HUES64 (cell line): Measurements from ENCODE around the gene TK2.

Experiments used
- H3K27ac ChIP-seq: 2 replicates; pipeline ENCODE4 v1.7.0; 2013; ENCODE audit warnings: low read depth, low read length, inconsistent platforms
- H3K27me3 ChIP-seq: 2 replicates; pipeline ENCODE4 v1.6.1; 2013; ENCODE audit warnings: mild to moderate bottlenecking, low read length; ENCODE audit not compliant: insufficient read depth
- H3K36me3 ChIP-seq: 2 replicates; pipeline ENCODE4 v1.6.1; 2013; ENCODE audit warnings: mild to moderate bottlenecking, low read length; ENCODE audit not compliant: insufficient read depth
- H3K4me1 ChIP-seq: 2 replicates; pipeline ENCODE4 v1.6.1; 2013; ENCODE audit warnings: mild to moderate bottlenecking, low read length, moderate library complexity; ENCODE audit not compliant: insufficient read depth
- H3K4me3 ChIP-seq: 2 replicates; pipeline ENCODE4 v1.5.1; 2013; ENCODE audit warnings: mild to moderate bottlenecking, low read length, moderate library complexity
- H3K9ac ChIP-seq: 2 replicates; pipeline ENCODE4 v1.6.1; 2013; ENCODE audit warnings: mild to moderate bottlenecking, low read depth, low read length
- H3K9me3 ChIP-seq: 2 replicates; pipeline ENCODE4 v1.6.1; 2013; ENCODE audit warnings: low read depth, low read length; ENCODE audit not compliant: insufficient read depth
- WGBS: fragments of 150-250, 120-280 bp; methylation state at CpG from one replicate; pipeline ENCODE4 v1.1.7; 2013; ENCODE audit warnings: missing lambda C conversion rate; 5-methylcytosine and 5-hydroxymethylcytosine counted together

The TK2 gene

GRCh38 chr16:66543541-66543940 is 6.4 kb downstream of the TK2 start:
- WGBS = 93% methylated on average over 6 of the region's 6 CpGs
- Histone ChIP-seq H3K27me3 (no peaks in the 10 kb centered on the region), H3K4me3 (no peak overlapping the region), H3K9me3 (no peaks in the 10 kb centered on the region), H3K27ac (no peak overlapping the region), H3K36me3 (no peaks in the 10 kb centered on the region), H3K9ac (no peak overlapping the region), H3K4me1 (peaks cover 11% of the 10 kb centered on the region)

- Histone ChIP-seq H3K27me3 (no peaks in the 10 kb centered on the region), H3K9ac (no peak overlapping the region), H3K36me3 (no peaks in the 10 kb centered on the region), H3K9me3 (no peaks in the 10 kb centered on the region), H3K4me3 (no peak overlapping the region), H3K27ac (no peak overlapping the region), H3K4me1 (peaks cover 11% of the 10 kb centered on the region)
- 73% methylated on average over 3 of the region's 3 CpGs for WGBS
These were observed 7.5 kb downstream of the TK2 start for GRCh38 chr16:66542396-66542795.

- Histone ChIP-seq H3K27me3 (no peaks in the 10 kb centered on the region), H3K36me3 (no peaks in the 10 kb centered on the region), H3K9ac (0 out of 2 replicates have a peak overlapping the region, but pooled peaks have one; percentile 2), H3K4me3 (no peak overlapping the region), H3K4me1 (peaks cover 11% of the 10 kb centered on the region), H3K9me3 (no peaks in the 10 kb centered on the region), H3K27ac (no peak overlapping the region)
- WGBS = 79% methylated on average over 18 of the region's 18 CpGs
These were observed 8.2 kb downstream of the TK2 start for GRCh38 chr16:66541388-66542355.

- Histone ChIP-seq H3K27me3 (no peaks in the 10 kb centered on the region), H3K27ac (no peak overlapping the region)
These were observed 10.1 kb downstream of the TK2 start for GRCh38 chr16:66539623-66540469.

GRCh38 chr16:66538910-66539309 is 11.0 kb downstream of the TK2 start:
- H3K27ac ChIP-seq = no peak overlapping the region
- peaks cover 2% of the 10 kb centered on the region; the same call in 1 of the 2 replicates for H3K36me3 ChIP-seq
- no peaks in the 10 kb centered on the region for H3K27me3 ChIP-seq
- no peak overlapping the region for H3K4me3 ChIP-seq
- 94% methylated on average over 5 of the region's 5 CpGs for WGBS
- H3K9me3 ChIP-seq = no peaks in the 10 kb centered on the region
- no peak overlapping the region for H3K9ac ChIP-seq
- H3K4me1 ChIP-seq = peaks cover 11% of the 10 kb centered on the region

More at GRCh38 chr16:66539623-66540469, 10.1 kb downstream of the TK2 start:
- no peaks in the 10 kb centered on the region for H3K9me3 ChIP-seq
- H3K36me3 ChIP-seq = peaks cover 2% of the 10 kb centered on the region; the same call in 1 of the 2 replicates
- no peak overlapping the region for H3K4me3 ChIP-seq
- H3K4me1 ChIP-seq = peaks cover 11% of the 10 kb centered on the region
- WGBS = 94% methylated on average over 3 of the region's 3 CpGs
- H3K9ac ChIP-seq = no peak overlapping the region

GRCh38 chr16:66537236-66537635 is 12.7 kb downstream of the TK2 start:
- H3K9me3 ChIP-seq = no peaks in the 10 kb centered on the region
- H3K27me3 ChIP-seq = no peaks in the 10 kb centered on the region
- no peak overlapping the region for H3K9ac ChIP-seq
- 96% methylated on average over 2 of the region's 2 CpGs for WGBS
- peaks cover 8% of the 10 kb centered on the region for H3K4me1 ChIP-seq
- H3K36me3 ChIP-seq = peaks cover 2% of the 10 kb centered on the region; the same call in 1 of the 2 replicates
- H3K27ac ChIP-seq = no peak overlapping the region
- no peak overlapping the region for H3K4me3 ChIP-seq

GRCh38 chr16:66536525-66536924 is 13.4 kb downstream of the TK2 start:
- WGBS = 88% methylated on average over 4 of the region's 4 CpGs
- Histone ChIP-seq H3K27ac (no peak overlapping the region), H3K36me3 (peaks cover 2% of the 10 kb centered on the region; the same call in 1 of the 2 replicates), H3K9ac (no peak overlapping the region), H3K4me3 (no peak overlapping the region), H3K4me1 (peaks cover under 1% of the 10 kb centered on the region; the same call in 1 of the 2 replicates), H3K9me3 (no peaks in the 10 kb centered on the region), H3K27me3 (no peaks in the 10 kb centered on the region)

GRCh38 chr16:66534376-66534799 is 15.5 kb downstream of the TK2 start:
- Histone ChIP-seq H3K9me3 (no peaks in the 10 kb centered on the region), H3K27ac (no peak overlapping the region), H3K9ac (no peak overlapping the region), H3K4me1 (no peaks in the 10 kb centered on the region), H3K36me3 (peaks cover 2% of the 10 kb centered on the region; the same call in 1 of the 2 replicates), H3K4me3 (no peak overlapping the region), H3K27me3 (no peaks in the 10 kb centered on the region)
- 85% methylated on average over 1 of the region's 1 CpG for WGBS

GRCh38 chr16:66529475-66529874 is 20.4 kb downstream of the TK2 start:
- Histone ChIP-seq H3K4me1 (no peaks in the 10 kb centered on the region), H3K9me3 (no peaks in the 10 kb centered on the region), H3K9ac (no peak overlapping the region), H3K4me3 (no peak overlapping the region), H3K27me3 (no peaks in the 10 kb centered on the region), H3K27ac (no peak overlapping the region), H3K36me3 (no peaks in the 10 kb centered on the region)
- 86% methylated on average over 6 of the region's 6 CpGs for WGBS

GRCh38 chr16:66528294-66528693 is 21.6 kb downstream of the TK2 start:
- Histone ChIP-seq H3K4me3 (no peak overlapping the region), H3K4me1 (no peaks in the 10 kb centered on the region), H3K9ac (no peak overlapping the region), H3K27me3 (no peaks in the 10 kb centered on the region), H3K36me3 (no peaks in the 10 kb centered on the region), H3K9me3 (no peaks in the 10 kb centered on the region), H3K27ac (no peak overlapping the region)
- WGBS = 96% methylated on average over 5 of the region's 5 CpGs
